Measurements from ENCODE around the gene SEMA6A.

DNA sequence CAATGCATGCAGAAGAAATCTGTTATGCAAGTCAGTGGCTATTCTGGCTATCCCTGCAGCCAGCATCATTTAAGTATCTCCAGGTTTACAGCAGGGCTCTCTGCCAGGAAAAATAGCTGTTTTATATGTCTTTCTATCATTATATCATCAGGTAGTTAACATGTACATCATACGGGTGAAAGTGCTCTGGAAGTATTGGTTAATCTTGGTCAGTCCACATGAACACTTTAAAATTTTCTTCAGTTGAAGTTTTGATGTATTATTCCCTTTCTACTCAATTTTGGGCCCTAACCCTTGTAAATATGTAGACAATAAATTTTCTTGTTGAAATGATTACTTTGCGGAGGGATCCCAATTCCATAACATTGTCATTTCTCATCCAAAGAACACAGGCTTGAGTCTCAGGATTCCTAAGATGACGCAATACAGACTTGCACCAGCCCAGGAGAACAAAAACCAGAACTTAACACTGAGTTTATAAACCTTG lies 67.5 kb downstream of the SEMA6A start:
- TF ChIP-seq TAF1 (IDR thresholded peaks at IDR 0.05; ENCODE audit: borderline replicate concordance, low read depth, low read length) (no peak), POLR2A (IDR thresholded peaks at IDR 0.05; ENCODE audit: low read depth, low read length) (no peak)
